HG03103 (cell line): Measurements from ENCODE around the gene WASHC4.
"Not testable (repeated sequence)": the region's sequence is repeated elsewhere in the genome, so short reads cannot be mapped to it uniquely, and the experiment has no call there.

Experiments
- ATAC-seq: cut with Tn5 transposase; IDR thresholded peaks from one replicate; pipeline ENCODE4 v1.9.1; 2021; ENCODE audit warnings: low read depth; ENCODE audit not compliant: unreplicated experiment

WASHC4 gene

DNA sequence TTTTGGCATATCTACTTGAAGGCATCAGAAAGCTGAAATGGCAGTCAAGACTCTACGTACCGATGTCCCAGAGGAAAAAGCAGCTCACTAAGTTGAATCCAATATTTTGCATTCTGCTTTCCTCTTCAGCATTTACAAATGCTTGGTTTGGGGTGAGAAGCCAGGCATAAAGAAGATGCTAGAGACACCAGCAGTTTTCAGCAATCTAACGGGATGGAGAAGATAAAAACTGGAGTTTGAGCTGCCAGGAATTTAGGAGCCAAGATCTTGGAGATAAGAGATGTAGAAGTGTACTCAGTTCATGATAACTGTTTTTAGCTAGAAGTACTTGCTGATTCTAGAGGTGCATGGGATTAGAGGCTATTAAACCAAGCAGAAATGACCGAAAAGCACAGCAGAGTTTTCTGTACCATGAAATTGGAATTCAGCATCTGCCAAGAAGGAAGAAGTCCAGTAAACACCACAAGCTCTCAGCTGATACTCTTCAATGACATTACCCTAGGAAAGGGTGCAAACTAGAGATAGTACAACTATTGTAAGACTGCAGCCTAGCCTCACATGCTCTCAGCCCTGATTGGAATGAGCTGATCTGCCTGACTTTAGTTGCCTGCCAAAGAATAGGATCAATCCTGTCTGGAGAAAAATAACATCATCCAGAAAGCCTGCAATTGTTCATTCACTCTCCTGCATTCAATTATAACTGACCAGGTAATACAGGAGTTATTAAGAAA, 15.9 kb upstream of the WASHC4 start:
- no peak for ATAC-seq

DNA sequence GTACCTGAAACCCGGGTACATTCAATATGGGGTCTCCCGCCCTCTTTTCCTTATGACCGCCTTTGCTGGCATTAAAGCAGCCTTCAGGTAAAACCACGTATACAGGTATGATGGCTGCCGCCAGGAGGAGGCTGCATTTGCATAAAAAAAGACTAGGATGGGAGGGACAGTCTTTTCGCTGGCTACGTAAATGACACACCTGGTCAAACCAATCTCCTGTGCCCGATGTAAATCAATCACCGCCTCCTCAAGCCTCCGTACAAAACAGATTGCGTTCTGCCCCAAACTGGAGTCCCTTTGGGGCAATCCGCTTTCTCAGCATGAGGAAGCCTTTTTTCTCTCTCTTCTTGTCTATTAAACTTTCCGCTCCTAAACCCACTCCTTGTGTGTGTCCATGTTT, 15.2 kb upstream of the WASHC4 start:
- ATAC-seq: no peak

- not testable (repeated sequence) for ATAC-seq
Measured at GRCh38 chr12:105095338-105095737, 12.2 kb upstream of the WASHC4 start.

- ATAC-seq: no peak
Measured at GRCh38 chr12:105099356-105099755, 8.2 kb upstream of the WASHC4 start.

GRCh38 chr12:105100207-105100985, 7.1 kb upstream of the WASHC4 start:
- no peak for ATAC-seq

DNA sequence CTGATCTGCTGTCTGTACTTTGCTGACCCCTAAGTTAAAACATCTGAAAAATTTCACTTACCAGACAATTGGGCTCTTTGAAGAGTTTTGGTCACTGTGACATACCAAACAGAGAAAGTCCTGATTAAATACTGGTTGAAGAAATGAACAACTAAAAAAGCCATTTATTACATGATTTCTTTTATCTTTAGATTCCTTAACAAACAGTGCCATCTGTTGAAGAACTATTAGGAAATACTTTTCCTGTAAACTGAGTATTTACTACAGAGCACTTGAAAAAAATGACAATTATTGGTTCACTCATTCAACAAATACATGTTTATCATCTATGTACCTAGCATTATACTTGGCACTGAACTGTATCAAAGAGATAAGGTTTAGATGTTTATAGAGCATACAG, 6.5 kb upstream of the WASHC4 start:
- ATAC-seq: no peak

DNA sequence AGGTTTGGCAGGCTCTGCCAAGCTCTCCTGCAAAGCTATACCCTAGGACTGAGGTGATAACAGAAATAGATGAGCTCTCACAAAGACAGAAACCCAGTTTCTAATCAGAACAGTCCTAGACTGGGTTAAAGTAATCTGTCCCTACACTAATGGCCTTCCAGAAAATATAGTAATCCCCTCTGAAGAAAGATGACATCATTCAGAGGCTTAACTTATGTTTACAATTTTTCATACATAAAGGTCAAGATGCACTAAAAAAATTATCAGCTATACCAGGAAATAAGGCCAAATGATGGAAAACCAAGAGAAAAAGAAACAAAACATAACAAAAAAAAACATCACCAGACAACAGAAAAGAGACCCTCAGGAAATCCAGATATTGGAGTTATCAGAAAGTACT, 4.9 kb upstream of the WASHC4 start:
- no peak for ATAC-seq

- ATAC-seq: no peak
Measured at GRCh38 chr12:105104762-105105161, 2.8 kb upstream of the WASHC4 start.

DNA sequence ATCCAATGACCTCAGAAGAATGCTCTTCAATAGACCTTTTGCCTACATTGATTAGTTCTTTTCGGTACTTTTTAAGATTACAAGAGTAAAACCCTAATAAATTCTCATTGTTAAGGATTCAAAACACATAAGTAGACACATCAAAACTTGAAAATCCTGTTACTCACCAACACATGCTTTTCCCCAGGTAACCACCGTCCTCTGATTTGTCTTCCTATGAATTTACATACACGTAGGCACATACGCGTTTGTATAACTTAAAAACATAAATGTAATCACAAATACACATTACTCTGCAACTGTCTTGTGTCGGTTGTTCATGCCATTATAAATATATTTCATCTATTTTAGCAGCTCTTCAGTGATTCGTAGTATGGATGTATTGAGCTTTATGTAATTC, 910 bp upstream of the WASHC4 start:
- no peak for ATAC-seq

DNA sequence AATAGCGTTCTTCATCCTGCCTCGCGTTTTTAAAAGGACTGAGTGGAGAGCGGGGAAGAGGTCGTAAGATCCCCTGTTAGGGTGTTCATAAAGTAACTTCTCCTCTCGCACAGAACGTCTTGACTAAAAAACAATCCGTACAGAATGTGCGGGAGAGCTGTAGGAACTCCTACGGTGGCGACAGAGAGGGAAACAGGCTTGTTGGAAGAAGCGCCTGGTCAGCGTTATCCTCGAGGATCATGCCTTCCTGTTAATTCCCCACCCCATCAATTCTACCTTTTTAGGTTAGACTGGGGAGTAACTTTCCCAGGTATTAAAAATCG, 399 bp upstream of the WASHC4 start:
- peak; percentile 6 for ATAC-seq

- no peak for ATAC-seq
Measured at GRCh38 chr12:105109465-105110212, 2.1 kb downstream of the WASHC4 start.

- ATAC-seq: no peak
Measured at GRCh38 chr12:105110851-105111250, 3.3 kb downstream of the WASHC4 start.

DNA sequence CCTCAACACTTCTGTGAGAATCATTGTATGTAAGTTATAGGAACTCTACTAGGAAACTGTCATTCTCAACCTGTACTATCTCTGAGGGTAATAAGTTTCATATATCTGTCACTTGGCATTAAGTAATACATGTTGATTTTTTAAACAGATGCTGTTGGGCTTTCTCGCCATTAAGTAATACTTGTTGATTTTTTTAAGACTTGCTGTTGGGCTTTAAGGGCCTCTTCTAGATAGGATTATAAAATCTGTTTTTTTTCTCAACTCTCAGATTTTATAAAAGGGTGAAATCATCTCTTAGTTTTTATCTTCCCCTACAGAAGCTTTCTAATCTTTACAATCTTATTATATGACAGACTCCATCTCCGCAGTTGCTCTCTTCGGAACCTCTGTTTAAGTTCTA, 5.6 kb downstream of the WASHC4 start:
- ATAC-seq: no peak

- no peak for ATAC-seq
Measured at GRCh38 chr12:105116969-105117368, 9.4 kb downstream of the WASHC4 start.

- no peak for ATAC-seq
Measured at GRCh38 chr12:105120551-105120950, 13.0 kb downstream of the WASHC4 start.

GRCh38 chr12:105138248-105138647, 30.7 kb downstream of the WASHC4 start:
- ATAC-seq: no peak

DNA sequence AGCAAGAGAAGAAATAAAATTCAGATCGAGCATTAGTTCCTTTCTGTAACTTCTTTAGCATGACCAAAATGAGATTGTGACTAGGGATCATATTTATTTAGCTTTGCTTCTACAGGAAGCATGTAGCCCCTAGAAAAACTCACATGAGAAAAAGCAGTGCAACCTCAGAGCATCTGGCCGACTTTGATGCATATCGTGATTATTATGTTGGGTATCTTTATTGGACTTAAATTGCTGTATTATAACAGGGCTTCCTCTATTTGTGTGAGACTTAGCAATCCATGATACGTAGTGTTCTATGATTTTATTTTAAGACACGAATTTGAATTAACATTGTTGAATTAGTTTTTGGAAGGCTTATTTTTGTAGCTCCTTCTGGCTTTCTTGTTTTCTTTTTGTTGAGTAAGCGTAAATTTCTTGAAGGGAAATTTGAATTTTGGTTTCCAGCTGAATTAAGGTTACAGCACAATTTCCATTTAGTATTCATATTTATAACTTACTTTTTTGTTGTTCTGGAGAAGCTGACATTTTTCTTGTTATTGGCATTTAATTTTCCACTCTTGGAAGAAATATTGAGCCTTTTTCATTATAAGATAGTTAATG, 33.9 kb downstream of the WASHC4 start:
- ATAC-seq: no peak

DNA sequence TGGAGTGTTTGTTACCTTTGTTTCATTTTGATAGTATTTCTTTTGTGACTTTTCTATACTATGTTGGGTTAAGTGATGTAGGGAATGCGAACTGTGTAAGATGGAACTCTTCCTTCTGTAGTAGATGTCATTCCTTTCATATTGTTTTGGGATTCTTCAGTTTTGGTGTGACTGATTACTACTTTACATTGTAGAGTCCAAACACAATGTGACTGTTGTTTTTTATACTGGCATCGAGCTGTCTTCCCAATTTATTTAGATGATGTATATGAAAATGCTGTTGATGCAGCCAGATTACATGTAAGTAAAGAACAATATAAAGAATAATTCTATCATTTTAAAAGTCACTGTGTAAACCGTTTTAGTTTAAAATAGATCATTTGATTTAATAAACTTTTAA, 34.7 kb downstream of the WASHC4 start:
- ATAC-seq: no peak

DNA sequence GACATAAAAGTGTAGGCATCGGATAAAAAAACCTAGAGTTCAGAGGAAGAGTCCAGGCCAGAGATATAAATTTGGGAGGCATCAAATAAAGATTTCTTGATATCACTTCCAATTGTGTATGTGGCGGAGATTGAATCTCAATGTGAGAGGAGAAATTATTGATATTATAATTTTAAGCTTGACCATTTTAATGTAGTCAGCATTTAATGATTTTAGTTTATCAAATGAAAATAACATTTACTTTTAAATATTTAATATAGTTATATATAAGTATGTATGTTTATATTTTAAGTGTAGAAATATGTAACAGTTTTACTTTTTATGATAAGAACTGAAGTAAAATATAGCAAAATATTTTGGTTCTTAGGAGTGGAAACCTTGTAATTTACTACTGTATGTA, 48.7 kb downstream of the WASHC4 start:
- ATAC-seq: no peak

GRCh38 chr12:105157606-105158005, 50.1 kb downstream of the WASHC4 start:
- ATAC-seq: no peak

GRCh38 chr12:105158876-105159275, 51.3 kb downstream of the WASHC4 start:
- no peak for ATAC-seq
